Mesothelial cell of epicardium (in vitro differentiated cells): ENCODE results near the gene OR52B4. TPM values are rescaled to one million over a fixed set of nuclear protein-coding genes. Genes with fewer than 3 reads are reported as not detected.
"Not testable (repeated sequence)": the region's sequence is repeated elsewhere in the genome, so short reads cannot be mapped to it uniquely, and the experiment has no call there.

Experiments used
- DNase-seq, 2 experiments: peaks; one replicate each; pipeline ENCODE4 v3.0.0; 2021; ENCODE audit warnings: low spot score in 2 of 2; ENCODE audit not compliant: unreplicated experiment in 2 of 2
- H3K27ac Mint-ChIP-seq: 2 replicates; pipeline ENCODE4 v1.8.0; 2021; ENCODE audit warnings: mixed read lengths
- H3K27me3 Mint-ChIP-seq: 2 replicates; pipeline ENCODE4 v1.8.0; 2021; ENCODE audit warnings: low read depth, mixed read lengths
- H3K36me3 Mint-ChIP-seq: 2 replicates; pipeline ENCODE4 v1.8.0; 2021; ENCODE audit warnings: mixed read lengths
- H3K4me1 Mint-ChIP-seq: 2 replicates; pipeline ENCODE4 v1.8.0; 2021; ENCODE audit warnings: mixed read lengths
- H3K4me3 Mint-ChIP-seq: 2 replicates; pipeline ENCODE4 v1.8.0; 2021; ENCODE audit warnings: mild to moderate bottlenecking, moderate library complexity, mixed read lengths
- H3K9me3 Mint-ChIP-seq: 2 replicates; pipeline ENCODE4 v1.8.0; 2021; ENCODE audit warnings: mixed read lengths
- total RNA-seq: library from RNA; stranded (reverse); gene quantifications from 3 replicates; pipeline ENCODE4 v1.2.1, GENCODE V29; 2021
- TF ChIP-seq, protein P1 (sequence below): fragments of 200-600 bp; sonication (generic); IDR thresholded peaks from one replicate; pipeline ENCODE4 v1.5.0; 2021; ENCODE audit warnings: antibody characterized with exemption; ENCODE audit not compliant: unreplicated experiment

OR52B4 gene
- total RNA-seq, 1 donor from 2014 or later, result not detected

GRCh38 chr11:4388221-4388620, 20.0 kb upstream of the OR52B4 start:
- H3K4me3 Mint-ChIP-seq, result no peak overlapping the region
- no peaks in the 10 kb centered on the region for H3K27me3 Mint-ChIP-seq
- peaks cover 18% of the 10 kb centered on the region for H3K9me3 Mint-ChIP-seq
- DNase-seq, result no peak
- peaks cover 10% of the 10 kb centered on the region for H3K4me1 Mint-ChIP-seq
- peaks cover 84% of the 10 kb centered on the region for H3K36me3 Mint-ChIP-seq
- TF ChIP-seq, protein P1, sequence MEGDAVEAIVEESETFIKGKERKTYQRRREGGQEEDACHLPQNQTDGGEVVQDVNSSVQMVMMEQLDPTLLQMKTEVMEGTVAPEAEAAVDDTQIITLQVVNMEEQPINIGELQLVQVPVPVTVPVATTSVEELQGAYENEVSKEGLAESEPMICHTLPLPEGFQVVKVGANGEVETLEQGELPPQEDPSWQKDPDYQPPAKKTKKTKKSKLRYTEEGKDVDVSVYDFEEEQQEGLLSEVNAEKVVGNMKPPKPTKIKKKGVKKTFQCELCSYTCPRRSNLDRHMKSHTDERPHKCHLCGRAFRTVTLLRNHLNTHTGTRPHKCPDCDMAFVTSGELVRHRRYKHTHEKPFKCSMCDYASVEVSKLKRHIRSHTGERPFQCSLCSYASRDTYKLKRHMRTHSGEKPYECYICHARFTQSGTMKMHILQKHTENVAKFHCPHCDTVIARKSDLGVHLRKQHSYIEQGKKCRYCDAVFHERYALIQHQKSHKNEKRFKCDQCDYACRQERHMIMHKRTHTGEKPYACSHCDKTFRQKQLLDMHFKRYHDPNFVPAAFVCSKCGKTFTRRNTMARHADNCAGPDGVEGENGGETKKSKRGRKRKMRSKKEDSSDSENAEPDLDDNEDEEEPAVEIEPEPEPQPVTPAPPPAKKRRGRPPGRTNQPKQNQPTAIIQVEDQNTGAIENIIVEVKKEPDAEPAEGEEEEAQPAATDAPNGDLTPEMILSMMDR, result no peak
- no peak overlapping the region for H3K27ac Mint-ChIP-seq

- Mint-ChIP-seq H3K27ac (no peak overlapping the region), H3K4me1 (peaks cover 6% of the 10 kb centered on the region), H3K9me3 (peaks cover 15% of the 10 kb centered on the region), H3K27me3 (no peaks in the 10 kb centered on the region), H3K4me3 (no peak overlapping the region), H3K36me3 (peaks cover 71% of the 10 kb centered on the region)
- TF ChIP-seq, protein P1, result no peak
- no peak for DNase-seq
Measured at GRCh38 chr11:4385978-4386740, 18.0 kb upstream of the OR52B4 start.

GRCh38 chr11:4381901-4382300, 13.7 kb upstream of the OR52B4 start:
- H3K4me1 Mint-ChIP-seq, result peaks cover 16% of the 10 kb centered on the region
- DNase-seq, result no peak
- H3K36me3 Mint-ChIP-seq, result peaks cover 34% of the 10 kb centered on the region

GRCh38 chr11:4375431-4376140, 7.4 kb upstream of the OR52B4 start:
- TF ChIP-seq, protein P1, result no peak
- Mint-ChIP-seq H3K4me3 (no peak overlapping the region), H3K9me3 (peaks cover 5% of the 10 kb centered on the region), H3K27ac (no peak overlapping the region), H3K27me3 (no peaks in the 10 kb centered on the region), H3K4me1 (peaks cover 5% of the 10 kb centered on the region), H3K36me3 (no peaks in the 10 kb centered on the region)
- no peak for DNase-seq

More at GRCh38 chr11:4381901-4382300, 13.7 kb upstream of the OR52B4 start:
- TF ChIP-seq, protein P1, result no peak
- Mint-ChIP-seq H3K27ac (no peak overlapping the region), H3K4me3 (no peak overlapping the region), H3K9me3 (peaks cover 4% of the 10 kb centered on the region), H3K27me3 (no peaks in the 10 kb centered on the region)

- DNase-seq, result no peak
- H3K9me3 Mint-ChIP-seq, result peaks cover 8% of the 10 kb centered on the region
- no peaks in the 10 kb centered on the region for H3K36me3 Mint-ChIP-seq
- H3K4me1 Mint-ChIP-seq, result no peaks in the 10 kb centered on the region
- no peak overlapping the region for H3K4me3 Mint-ChIP-seq
- no peak overlapping the region for H3K27ac Mint-ChIP-seq
- TF ChIP-seq, protein P1, result no peak
- H3K27me3 Mint-ChIP-seq, result no peaks in the 10 kb centered on the region
Measured at GRCh38 chr11:4370166-4370565, 2.0 kb upstream of the OR52B4 start.

DNA sequence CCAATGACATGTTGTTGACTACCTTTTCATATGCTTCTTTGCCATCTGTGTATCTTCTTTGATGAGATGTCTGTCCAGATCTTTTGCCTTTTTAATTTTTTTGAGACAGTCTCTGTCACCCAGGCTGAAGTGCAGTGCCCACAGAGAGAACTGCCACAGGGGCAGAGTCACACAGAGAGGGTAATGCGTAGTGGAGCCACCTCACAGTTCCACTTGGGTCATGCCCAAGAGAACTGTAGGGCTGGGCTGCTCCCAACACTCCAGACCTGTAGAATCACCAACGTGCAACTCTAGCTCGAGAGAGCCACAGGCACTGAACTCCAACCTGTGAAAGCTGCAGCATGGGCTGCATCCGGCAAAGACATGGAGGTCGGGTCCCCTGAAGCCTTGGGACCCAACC, 20.0 kb downstream of the OR52B4 start:
- H3K36me3 Mint-ChIP-seq, H3K9me3 Mint-ChIP-seq, H3K4me3 Mint-ChIP-seq, H3K27ac Mint-ChIP-seq, DNase-seq, H3K27me3 Mint-ChIP-seq, H3K4me1 Mint-ChIP-seq: not testable (repeated sequence)

DNA sequence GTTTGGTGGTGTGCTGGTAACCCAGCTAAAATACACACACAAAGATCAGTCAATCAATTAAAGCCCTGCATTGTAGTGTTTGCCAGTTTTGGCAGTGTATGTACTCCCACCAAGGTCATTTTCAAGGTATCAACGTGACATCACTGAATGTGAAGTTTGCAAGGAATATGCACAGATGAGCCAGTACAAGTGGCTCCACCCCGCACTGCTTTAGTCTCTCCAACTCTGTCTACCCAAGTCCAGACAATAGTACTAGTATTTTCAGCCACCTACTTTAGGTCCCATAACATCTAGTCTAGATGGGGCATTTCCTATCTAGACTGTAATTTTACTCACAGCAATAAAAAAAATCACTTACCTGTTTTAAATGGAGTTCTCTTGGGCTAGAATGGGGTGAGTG, 22.8 kb downstream of the OR52B4 start:
- not testable (repeated sequence) for H3K9me3 Mint-ChIP-seq, H3K27me3 Mint-ChIP-seq, H3K4me1 Mint-ChIP-seq

DNA sequence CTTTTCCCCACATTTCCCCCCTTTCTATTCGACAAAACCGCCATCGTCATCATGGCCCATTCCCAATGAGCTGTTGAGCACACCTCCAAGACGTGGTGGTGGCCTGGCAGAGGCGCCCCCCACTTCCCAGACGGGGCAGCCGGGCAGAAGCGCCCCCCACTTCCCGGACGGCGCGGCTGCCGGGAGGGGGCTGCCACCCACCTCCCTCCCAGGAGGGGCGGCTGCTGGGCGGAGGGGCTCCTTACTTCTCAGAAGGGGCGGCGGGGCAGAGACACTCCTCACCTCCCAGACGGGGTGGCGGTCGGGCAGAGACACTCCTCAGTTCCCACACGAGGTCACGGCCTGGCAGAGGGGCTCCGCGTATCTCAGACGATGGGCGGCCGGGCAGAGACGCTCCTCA, 33.8 kb downstream of the OR52B4 start:
- not testable (repeated sequence) for H3K27ac Mint-ChIP-seq, H3K9me3 Mint-ChIP-seq, H3K27me3 Mint-ChIP-seq, H3K4me1 Mint-ChIP-seq, H3K4me3 Mint-ChIP-seq, DNase-seq, H3K36me3 Mint-ChIP-seq

More for the DNA sequence above, 22.8 kb downstream of the OR52B4 start:
- H3K27ac Mint-ChIP-seq, H3K4me3 Mint-ChIP-seq, H3K36me3 Mint-ChIP-seq, DNase-seq: not testable (repeated sequence)
